NB4 (cell line): Measurements from ENCODE around the gene RAMP3.

Source experiments
- DNase-seq: peaks from one replicate; pipeline ENCODE4 v3.0.0; 2010; ENCODE audit warnings: low read depth
- H3K4me3 ChIP-seq: one replicate; pipeline ENCODE4 v1.5.1; 2011; ENCODE audit warnings: mild to moderate bottlenecking, low read depth, low read length, moderate library complexity
- MYC ChIP-seq: IDR thresholded peaks from 2 replicates; pipeline ENCODE4 v1.6.1; 2011; ENCODE audit warnings: low read depth, low read length
- POLR2A ChIP-seq: IDR thresholded peaks from 2 replicates; pipeline ENCODE4 v1.6.1; 2011; ENCODE audit warnings: mild to moderate bottlenecking; ENCODE audit not compliant: insufficient read length; ENCODE audit errors: extremely low read depth
- TF ChIP-seq, protein P1 (sequence below): IDR thresholded peaks from one replicate; pipeline ENCODE4 v1.5.1; 2012; ENCODE audit warnings: low read depth, low read length
- TF ChIP-seq, protein P2 (sequence below): IDR thresholded peaks from 2 replicates; pipeline ENCODE4 v1.6.1; 2011; ENCODE audit warnings: low read depth, low read length

The RAMP3 gene

DNA sequence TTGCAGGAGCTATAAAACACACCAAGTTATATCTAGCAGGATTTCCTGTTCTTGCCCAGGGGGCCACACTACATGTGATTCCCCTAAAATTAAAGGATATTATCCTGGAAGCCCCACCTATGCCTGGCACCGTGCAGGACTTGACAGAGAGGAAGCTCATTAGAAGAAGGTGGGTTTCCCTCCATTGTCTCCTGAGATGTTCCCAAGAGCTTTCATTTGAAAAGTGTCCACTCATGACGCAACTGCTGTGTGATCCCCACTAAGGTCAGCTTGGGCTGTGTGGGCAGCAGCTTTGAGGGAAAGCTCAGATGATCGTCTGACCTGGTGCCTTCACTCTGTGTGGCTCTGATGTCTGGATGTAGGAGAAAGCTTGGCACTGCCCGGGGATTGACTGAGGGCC lies 53.5 kb downstream of the RAMP3 start:
- no peak for TF ChIP-seq MYC
- TF ChIP-seq POLR2A, result no peak
- TF ChIP-seq, protein P1, sequence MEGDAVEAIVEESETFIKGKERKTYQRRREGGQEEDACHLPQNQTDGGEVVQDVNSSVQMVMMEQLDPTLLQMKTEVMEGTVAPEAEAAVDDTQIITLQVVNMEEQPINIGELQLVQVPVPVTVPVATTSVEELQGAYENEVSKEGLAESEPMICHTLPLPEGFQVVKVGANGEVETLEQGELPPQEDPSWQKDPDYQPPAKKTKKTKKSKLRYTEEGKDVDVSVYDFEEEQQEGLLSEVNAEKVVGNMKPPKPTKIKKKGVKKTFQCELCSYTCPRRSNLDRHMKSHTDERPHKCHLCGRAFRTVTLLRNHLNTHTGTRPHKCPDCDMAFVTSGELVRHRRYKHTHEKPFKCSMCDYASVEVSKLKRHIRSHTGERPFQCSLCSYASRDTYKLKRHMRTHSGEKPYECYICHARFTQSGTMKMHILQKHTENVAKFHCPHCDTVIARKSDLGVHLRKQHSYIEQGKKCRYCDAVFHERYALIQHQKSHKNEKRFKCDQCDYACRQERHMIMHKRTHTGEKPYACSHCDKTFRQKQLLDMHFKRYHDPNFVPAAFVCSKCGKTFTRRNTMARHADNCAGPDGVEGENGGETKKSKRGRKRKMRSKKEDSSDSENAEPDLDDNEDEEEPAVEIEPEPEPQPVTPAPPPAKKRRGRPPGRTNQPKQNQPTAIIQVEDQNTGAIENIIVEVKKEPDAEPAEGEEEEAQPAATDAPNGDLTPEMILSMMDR, result no peak
- TF ChIP-seq, protein P2, sequence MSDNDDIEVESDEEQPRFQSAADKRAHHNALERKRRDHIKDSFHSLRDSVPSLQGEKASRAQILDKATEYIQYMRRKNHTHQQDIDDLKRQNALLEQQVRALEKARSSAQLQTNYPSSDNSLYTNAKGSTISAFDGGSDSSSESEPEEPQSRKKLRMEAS, result no peak
- DNase-seq, result no peak
- no peak overlapping the region for H3K4me3 ChIP-seq

DNA sequence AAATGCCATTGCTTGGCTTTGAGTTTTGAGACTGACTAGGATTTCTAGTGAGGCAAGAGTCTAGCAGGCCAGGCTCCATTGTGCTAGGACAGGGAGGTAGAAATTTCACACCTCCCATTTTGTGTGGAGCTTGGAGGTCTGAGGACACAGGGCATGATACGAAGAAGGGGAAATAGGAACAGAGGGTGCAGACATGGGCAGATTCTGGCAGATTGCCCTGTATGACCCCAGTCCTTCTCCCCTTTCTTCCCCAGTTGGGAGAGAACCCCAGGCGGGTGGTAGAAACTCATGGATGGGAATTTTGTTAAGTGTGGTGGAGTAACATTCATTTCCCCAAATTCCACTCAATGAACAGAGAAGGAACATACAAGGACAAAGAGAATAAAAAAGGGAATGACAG lies 54.4 kb downstream of the RAMP3 start:
- no peak for DNase-seq
- no peak overlapping the region for H3K4me3 ChIP-seq
- TF ChIP-seq, protein P1, result no peak
- TF ChIP-seq MYC, result no peak
- TF ChIP-seq POLR2A, result no peak
- TF ChIP-seq, protein P2, result no peak

DNA sequence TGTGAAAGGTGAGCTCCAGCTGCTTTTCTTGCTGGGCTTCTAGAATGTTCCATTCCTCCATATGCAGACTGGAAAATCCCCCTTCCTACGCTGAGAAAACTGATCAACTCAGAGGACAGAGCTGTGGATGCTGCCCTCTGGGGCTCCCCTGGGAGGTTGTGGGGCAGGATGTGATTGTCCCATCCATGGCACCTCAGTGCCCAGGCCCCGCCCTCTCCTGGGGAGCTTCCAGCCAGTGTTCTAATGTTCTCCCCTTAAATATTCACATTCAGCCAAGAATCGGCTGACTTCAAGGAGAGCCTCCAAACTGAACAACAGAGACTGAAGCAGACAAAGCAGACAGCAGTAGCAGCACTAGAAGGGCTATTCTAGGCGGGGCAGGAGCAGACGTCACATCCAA lies 55.0 kb downstream of the RAMP3 start:
- no peak for DNase-seq
- no peak overlapping the region for H3K4me3 ChIP-seq
- TF ChIP-seq POLR2A (no peak), MYC (no peak)
- TF ChIP-seq, protein P1, result no peak
- TF ChIP-seq, protein P2, result no peak

DNA sequence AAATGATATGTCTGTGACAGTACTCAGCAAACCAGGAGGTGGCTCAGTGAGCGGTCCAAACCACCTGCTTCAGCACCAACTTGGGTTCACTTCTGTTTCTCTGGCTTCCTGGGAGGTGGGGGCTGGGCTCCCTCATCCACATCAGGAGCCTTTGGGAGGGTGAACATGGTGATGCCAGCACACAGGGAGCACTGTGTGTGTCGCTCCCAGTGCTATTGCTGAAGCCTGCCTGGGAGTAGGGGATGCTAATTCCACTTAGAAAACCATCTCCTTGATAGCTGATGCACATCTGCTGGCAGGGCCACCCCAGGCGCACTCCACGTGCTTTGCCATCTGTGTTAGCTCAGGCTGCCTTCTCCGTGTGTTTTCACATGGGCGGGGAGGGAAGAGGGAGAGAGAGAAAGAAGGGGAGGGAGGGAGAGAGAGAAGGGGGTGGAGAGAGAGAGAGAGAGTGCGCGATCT lies 58.0 kb downstream of the RAMP3 start:
- DNase-seq, result no peak
- no peak overlapping the region for H3K4me3 ChIP-seq

DNA sequence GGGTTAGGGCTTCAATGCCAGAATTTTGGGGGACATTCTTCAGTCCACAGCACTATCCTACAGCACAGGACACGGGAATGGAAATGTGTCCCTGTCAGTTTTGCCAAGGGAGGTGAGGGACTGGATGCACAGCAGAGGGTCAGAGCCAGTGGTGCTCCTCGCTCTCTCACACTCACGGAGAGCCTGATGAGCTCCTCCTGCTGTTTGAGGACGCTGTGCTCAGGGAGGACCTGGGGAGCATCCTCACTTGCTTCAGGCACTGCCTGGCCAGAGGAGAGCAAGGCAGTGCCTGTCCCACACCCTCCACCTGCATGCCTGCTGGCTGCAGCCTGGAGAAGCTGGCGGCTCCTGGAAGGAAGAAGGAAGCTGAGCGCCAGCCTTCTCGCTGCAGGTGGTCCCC lies 58.6 kb downstream of the RAMP3 start:
- H3K4me3 ChIP-seq, result no peak overlapping the region
- TF ChIP-seq, protein P1, result no peak
- TF ChIP-seq MYC (no peak), POLR2A (no peak)
- TF ChIP-seq, protein P2, result no peak
- no peak for DNase-seq

More for the DNA sequence above, 58.0 kb downstream of the RAMP3 start:
- TF ChIP-seq POLR2A (no peak), MYC (no peak)
- TF ChIP-seq, protein P1, result no peak
- TF ChIP-seq, protein P2, result no peak

DNA sequence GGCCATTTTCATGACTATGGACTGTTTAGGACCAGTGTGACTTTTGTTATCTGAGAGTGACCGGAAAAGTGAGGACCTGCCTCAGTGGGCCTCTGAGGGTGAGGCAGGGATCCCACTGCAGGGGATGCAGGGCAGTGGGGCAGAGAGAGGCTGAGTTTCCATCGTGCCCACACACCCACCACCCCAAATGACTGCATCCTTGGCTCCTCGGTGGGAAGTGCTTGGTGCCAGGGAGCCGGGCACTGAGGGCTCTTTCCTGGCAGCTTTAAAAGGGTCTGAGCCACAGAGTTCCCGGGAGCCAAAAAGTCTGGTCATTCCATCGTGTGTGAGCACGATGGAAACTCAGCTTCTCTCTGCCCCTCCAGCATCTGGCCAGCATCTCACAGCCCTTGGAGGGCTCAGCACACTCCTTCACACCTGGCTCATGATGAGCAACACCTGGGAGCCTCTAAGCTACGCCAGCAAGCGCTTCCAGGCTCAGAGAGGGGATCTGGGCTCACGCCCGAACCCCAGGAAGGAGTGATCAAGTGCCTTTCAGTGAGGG lies 59.1 kb downstream of the RAMP3 start:
- TF ChIP-seq, protein P2, result no peak
- TF ChIP-seq POLR2A (no peak), MYC (no peak)
- TF ChIP-seq, protein P1, result no peak
- no peak overlapping the region for H3K4me3 ChIP-seq
- no peak for DNase-seq
